Cardiac ventricle fibroblast (primary cell): Measurements from ENCODE around the gene TFAP2B. TPM values are rescaled to one million over a fixed set of nuclear protein-coding genes. Genes with fewer than 3 reads are reported as not detected.

Source experiments
- total RNA-seq: library from RNA; depleted of rRNA; stranded (reverse); fragments of >200 nt; gene quantifications from 2 replicates; pipeline ENCODE4 v1.2.3, GENCODE V29; 2015

Gene TFAP2B
- total RNA-seq: not detected in 2 replicates

DNA sequence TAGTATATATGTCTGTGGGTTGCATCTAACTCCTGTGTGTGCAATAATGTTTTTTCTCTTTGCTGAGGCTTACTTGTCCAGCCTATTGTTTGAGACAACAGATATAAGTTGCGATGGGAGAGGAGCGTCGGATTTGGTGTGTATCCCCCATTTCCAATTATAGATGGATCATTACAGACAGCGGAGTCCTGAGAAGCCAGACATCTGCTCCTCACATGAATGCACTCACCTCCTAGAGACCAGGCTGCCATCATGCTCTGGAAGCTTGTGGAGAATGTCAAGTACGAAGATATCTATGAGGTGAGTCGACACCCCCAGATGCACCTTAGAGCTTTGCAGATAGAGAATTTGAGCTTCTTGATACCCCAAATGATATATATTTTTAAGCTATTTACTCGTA, at the start of gene TFAP2B:
Gene TFAP2B (plus strand): TSS at position 199 of the 400 bp plus-strand sequence. CDS start 21 bp downstream, at position 220.

Other genes with a start within 250 kb of the TFAP2B start
- not detected in 2 replicates for gene TFAP2D, start 105.3 kb upstream of the TFAP2B start, total RNA-seq